Measurements from ENCODE around the gene NEUROG3.

Gene NEUROG3

DNA sequence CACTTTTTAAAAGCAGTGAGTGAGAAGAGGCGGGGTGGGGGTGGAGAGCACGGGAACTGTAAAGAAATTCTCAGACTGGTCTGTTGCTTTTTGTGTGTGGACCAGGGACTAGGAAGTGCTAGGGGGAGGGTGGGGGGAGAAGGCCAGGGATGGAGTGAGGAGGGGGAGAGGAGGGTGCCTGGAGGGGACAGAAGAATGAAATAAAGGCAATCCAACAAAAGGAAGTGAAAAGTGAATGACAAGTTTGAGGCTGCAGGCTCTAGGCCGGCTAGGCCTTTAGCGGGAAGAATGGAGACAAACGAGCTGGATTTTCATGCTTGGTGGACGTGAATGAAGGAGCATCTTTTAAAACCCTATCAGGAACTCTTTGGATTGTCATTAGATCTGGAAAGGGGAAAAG is 13.7 kb downstream of the NEUROG3 start:
- TF ChIP-seq CTCF (IDR thresholded peaks at IDR 0.05; ENCODE audit: extremely low read depth, missing control alignments), result no peak
- no peak for DNase-seq (ENCODE audit: low spot score)

DNA sequence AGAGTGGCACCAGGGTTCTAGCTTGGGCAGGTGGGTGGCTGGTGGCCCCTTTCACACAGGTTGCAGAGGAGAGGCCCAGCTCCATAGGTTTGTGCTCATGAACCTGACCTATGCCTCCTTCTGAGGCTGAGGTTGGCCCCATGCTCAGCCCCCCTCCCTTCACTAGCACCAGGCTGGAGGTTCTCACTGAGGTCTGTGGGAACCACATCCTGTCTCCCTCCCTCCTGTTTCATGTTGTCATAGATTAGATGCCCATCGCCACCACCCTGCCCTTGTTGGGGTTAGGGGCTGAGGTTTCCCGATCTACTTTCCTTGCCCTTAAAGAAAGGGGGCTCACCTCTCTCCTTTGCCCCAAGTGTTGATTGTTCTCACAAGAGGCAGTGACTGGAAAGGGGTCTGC is 14.7 kb downstream of the NEUROG3 start:
- TF ChIP-seq CTCF (IDR thresholded peaks at IDR 0.05; ENCODE audit: extremely low read depth, missing control alignments), result no peak

GRCh38 chr10:69554611-69555010 is 18.6 kb downstream of the NEUROG3 start:
- no peak for TF ChIP-seq CTCF (IDR thresholded peaks at IDR 0.05; ENCODE audit: extremely low read depth, missing control alignments)
- no peak for DNase-seq (ENCODE audit: low spot score)

More for the DNA sequence above, 14.7 kb downstream of the NEUROG3 start:
- no peak for DNase-seq (ENCODE audit: low spot score)

DNA sequence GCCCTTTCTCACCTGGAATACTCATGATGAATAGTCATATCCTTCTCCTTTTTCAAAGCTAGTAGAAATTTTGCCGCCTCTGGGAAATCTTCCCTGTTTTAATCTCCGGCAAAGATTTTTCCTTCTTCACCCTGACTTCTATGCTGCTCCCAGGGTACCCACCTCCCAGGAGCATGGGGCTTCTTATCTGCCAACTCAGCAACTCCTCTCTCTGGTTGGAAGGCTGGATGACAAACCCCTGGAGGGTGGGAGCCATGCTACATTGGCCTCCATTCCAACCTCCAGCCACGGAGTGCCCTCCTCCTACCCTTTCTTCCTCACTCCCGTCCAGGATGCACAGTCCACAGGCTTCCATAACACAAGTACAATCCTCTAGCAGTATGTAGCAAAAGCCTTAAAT is 19.9 kb downstream of the NEUROG3 start:
- no peak for TF ChIP-seq CTCF (IDR thresholded peaks at IDR 0.05; ENCODE audit: extremely low read depth, missing control alignments)
- DNase-seq (ENCODE audit: low spot score), result no peak

DNA sequence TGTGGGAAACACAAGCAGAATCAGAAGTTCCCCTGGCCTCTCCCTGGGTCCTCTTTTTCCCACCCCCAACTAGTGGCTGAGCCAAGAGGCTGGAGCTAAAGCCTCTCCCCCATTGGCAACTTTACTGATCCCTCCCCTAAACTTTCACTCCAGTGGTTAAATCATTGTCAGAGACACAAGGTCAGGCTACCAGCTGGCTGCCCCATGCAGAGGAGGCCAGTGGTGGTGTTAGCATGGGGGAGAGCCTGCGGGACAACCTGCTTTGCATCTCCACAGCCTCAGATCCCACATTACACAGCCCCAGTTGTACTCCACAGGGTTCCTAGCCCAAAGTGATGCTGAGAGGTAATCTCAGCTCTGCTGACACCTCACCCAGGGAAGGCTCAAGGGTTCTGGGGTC is 21.0 kb downstream of the NEUROG3 start:
- no peak for TF ChIP-seq CTCF (IDR thresholded peaks at IDR 0.05; ENCODE audit: extremely low read depth, missing control alignments)
- DNase-seq (ENCODE audit: low spot score), result no peak

GRCh38 chr10:69549959-69550358 is 23.3 kb downstream of the NEUROG3 start:
- no peak for TF ChIP-seq CTCF (IDR thresholded peaks at IDR 0.05; ENCODE audit: extremely low read depth, missing control alignments)

DNA sequence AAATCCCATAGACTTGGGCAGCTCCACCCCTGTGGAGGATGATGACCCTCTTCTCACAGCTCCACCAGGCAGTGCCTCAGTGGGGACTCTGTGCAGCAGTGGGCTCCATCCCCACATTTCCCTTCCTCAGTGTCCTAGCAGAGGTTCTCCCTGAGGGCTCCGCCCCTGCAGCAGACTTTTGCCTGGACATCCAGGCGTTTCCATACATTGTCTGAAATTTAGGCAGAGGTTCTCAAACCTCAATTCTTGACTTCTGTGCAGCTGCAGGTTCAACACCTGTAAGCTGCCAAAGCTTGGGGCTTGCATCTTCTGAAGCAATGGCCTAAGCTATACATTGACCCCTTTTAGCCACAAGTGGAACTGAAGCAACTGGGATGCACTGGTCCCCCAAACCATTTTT is 31.8 kb downstream of the NEUROG3 start:
- no peak for DNase-seq (ENCODE audit: low spot score)
- no peak for TF ChIP-seq CTCF (IDR thresholded peaks at IDR 0.05; ENCODE audit: extremely low read depth, missing control alignments)

More at GRCh38 chr10:69549959-69550358, 23.3 kb downstream of the NEUROG3 start:
- DNase-seq (ENCODE audit: low spot score), result no peak
